Sigmoid colon (tissue), 7 donors: Measurements from ENCODE around the gene TSEN34. TPM values are rescaled to one million over a fixed set of nuclear protein-coding genes. Genes with fewer than 3 reads are reported as not detected.
"Not testable (repeated sequence)": the region's sequence is repeated elsewhere in the genome, so short reads cannot be mapped to it uniquely, and the experiment has no call there.

Experiments used
- DNase-seq: peaks from one replicate; pipeline ENCODE4 v3.0.0-alpha.2; 2019
- H3K27ac ChIP-seq, 4 donors: fragments of 200-600 bp; sonication (generic); one replicate each; pipeline ENCODE4 v1.5.1; 2016 to 2019; ENCODE audit warnings: mild to moderate bottlenecking in 1 of 4
- H3K27me3 ChIP-seq, 3 donors: fragments of 200-600 bp; sonication (generic); one replicate each; pipeline ENCODE4 v1.5.1; 2019; ENCODE audit warnings: mild to moderate bottlenecking in 1 of 3
- H3K36me3 ChIP-seq, 4 donors: fragments of 200-600 bp; sonication (generic); one replicate each; pipeline ENCODE4 v1.5.1; 2016 to 2019
- H3K4me1 ChIP-seq, 4 donors: fragments of 200-600 bp; sonication (generic); one replicate each; pipeline ENCODE4 v1.5.1; 2017 to 2019
- H3K4me3 ChIP-seq, 4 donors: fragments of 200-600 bp; sonication (generic); one replicate each; pipeline ENCODE4 v1.5.1; 2017 to 2019; ENCODE audit warnings: mild to moderate bottlenecking in 2 of 4, moderate library complexity in 1 of 4
- H3K9me3 ChIP-seq, 4 donors: fragments of 200-600 bp in 3 of 4; sonication (generic) in 3 of 4; one replicate each; pipeline versions ENCODE4 v1.5.1 to v1.6.1; 2013 to 2019
- EP300 ChIP-seq, 4 donors: sonication (generic); formaldehyde crosslinking; IDR thresholded peaks; one replicate each; pipeline ENCODE4 v1.6.1; 2017; ENCODE audit warnings: antibody characterized with exemption in 4 of 4
- POLR2A ChIP-seq, 2 donors: fragments of 450-650 bp; IDR thresholded peaks; one replicate each; pipeline ENCODE4 v1.6.1; 2016; ENCODE audit warnings: antibody characterized with exemption in 2 of 2, mild to moderate bottlenecking in 2 of 2, moderate library complexity in 2 of 2
- POLR2AphosphoS5 ChIP-seq, 4 donors: sonication (generic); formaldehyde crosslinking; IDR thresholded peaks; one replicate each; pipeline ENCODE4 v1.6.1; 2017; ENCODE audit warnings: antibody characterized with exemption in 4 of 4
- WGBS, 2 donors: extraction: QIAGEN DNeasy Blood & Tissue Kit; methylation state at CpG; one replicate each; pipeline ENCODE4 v1.1.7; 2013; 5-methylcytosine and 5-hydroxymethylcytosine counted together
- intact Hi-C: fragments of 100-400 bp; cut with DNase I; formaldehyde crosslinking; loops from one replicate; pipeline ENCODE4 v1.15.1; 2023
- polyA plus RNA-seq, 3 donors: library from polyadenylated mRNA; stranded (reverse); fragments of 200-250 nt; gene quantifications; one replicate each; pipeline ENCODE4 v1.2.3, GENCODE V29; 2013
- total RNA-seq, 4 donors: library from RNA; depleted of rRNA; stranded (reverse); fragments of >200 nt; gene quantifications; one replicate each; pipeline ENCODE4 v1.1.0, GENCODE V29; 2016
- TF ChIP-seq, protein P1 (sequence below), 4 experiments: fragments of 450-650 bp in 3 of 4; fragments of 200-600 bp in 1 of 4; IDR thresholded peaks; one replicate each; pipeline ENCODE4 v1.5.1; 2016 to 2019; ENCODE audit warnings: antibody characterized with exemption in 4 of 4, mild to moderate bottlenecking in 3 of 4, moderate library complexity in 2 of 4
- donor health status: healthy with polysubstance abuse.
- donor health status: Bipolar disorder and iron deficiency.
- donor health status: healthy.

The TSEN34 gene
- total and polyA plus RNA-seq, 7 donors: 41.5 to 80.9 (median 52.5) TPM

DNA sequence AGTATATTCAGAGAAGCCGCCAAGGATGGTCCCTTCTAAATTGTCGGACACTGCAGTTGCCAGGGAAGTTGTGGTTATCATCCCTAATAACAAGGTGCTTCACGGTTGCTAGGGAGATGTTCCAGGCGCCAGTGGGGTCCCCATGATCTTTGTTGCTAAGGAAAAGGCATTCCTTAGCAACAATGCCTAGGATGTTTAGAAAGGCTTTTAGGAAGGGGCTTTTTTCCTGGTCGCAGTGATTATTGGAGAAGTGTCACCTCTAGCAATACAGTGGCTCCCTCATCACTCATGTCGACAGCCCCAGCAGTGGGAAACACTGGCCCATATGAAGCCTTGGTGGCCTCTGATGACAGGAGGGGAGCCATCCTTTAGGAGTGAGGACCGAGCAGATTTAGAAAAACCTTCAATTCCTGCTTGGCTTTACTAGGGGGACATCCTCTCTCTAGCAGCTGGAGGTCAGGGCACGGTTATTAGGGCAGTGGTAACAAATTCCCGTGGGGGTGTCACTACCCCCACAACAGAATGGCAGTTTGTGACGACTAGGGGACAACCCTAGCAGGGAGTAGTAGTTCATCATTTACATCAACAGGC lies 11.8 kb upstream of the TSEN34 start:
- WGBS, 2 donors: 85 to 87% methylated on average over 10 of the region's 10 CpGs
- Histone ChIP-seq H3K4me3 (no peak overlapping the region), H3K36me3 (peaks cover 0 to 33% (median 9%) of the 10 kb centered on the region in 4 donors), H3K4me1 (no peaks in the 10 kb centered on the region), H3K27ac (no peak overlapping the region), H3K9me3 (no peaks in the 10 kb centered on the region), H3K27me3 (peaks cover 0 to 2% (median 0%) of the 10 kb centered on the region in 3 donors)
- DNase-seq: no peak
- TF ChIP-seq, protein P1, sequence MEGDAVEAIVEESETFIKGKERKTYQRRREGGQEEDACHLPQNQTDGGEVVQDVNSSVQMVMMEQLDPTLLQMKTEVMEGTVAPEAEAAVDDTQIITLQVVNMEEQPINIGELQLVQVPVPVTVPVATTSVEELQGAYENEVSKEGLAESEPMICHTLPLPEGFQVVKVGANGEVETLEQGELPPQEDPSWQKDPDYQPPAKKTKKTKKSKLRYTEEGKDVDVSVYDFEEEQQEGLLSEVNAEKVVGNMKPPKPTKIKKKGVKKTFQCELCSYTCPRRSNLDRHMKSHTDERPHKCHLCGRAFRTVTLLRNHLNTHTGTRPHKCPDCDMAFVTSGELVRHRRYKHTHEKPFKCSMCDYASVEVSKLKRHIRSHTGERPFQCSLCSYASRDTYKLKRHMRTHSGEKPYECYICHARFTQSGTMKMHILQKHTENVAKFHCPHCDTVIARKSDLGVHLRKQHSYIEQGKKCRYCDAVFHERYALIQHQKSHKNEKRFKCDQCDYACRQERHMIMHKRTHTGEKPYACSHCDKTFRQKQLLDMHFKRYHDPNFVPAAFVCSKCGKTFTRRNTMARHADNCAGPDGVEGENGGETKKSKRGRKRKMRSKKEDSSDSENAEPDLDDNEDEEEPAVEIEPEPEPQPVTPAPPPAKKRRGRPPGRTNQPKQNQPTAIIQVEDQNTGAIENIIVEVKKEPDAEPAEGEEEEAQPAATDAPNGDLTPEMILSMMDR (IDR thresholded peaks at IDR 0.05): no peak
- TF ChIP-seq EP300 (IDR thresholded peaks at IDR 0.05) (no peak), POLR2A (IDR thresholded peaks at IDR 0.05) (no peak), POLR2AphosphoS5 (IDR thresholded peaks at IDR 0.05) (no peak)
- intact Hi-C loops: no loop called here

DNA sequence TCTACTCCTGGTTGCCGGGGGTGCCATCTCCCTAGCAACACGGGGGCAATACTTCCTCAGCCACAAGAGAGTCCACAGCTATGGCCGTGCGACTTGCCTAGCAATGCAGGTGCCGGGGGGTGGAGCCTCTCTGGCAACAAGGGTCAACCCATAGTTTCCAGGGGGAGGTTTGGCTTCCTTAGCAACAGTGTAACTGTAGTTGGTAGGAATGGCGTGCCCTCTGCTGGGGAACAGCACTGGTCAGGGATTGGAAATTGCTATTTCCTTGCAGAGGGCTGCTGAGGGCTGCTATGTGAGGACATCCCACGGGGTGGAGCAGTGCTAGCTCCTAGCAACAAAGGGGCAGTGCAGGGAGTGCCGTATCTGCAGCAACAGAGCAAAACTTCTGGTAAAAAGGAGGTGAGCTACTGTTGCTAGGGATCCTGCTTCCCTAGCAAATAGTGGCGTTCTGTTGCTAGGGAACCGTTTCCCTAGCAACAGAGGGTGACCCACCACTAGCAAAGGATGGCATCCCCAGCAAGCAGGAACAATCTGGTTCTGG lies 11.1 kb upstream of the TSEN34 start:
- H3K9me3 ChIP-seq: no peaks in the 10 kb centered on the region
- H3K4me3 ChIP-seq: no peak overlapping the region
- intact Hi-C loops: no loop called here
- H3K4me1 ChIP-seq: no peaks in the 10 kb centered on the region
- H3K36me3 ChIP-seq: peaks cover 0 to 33% (median 9%) of the 10 kb centered on the region in 4 donors
- H3K27me3 ChIP-seq: no peaks in the 10 kb centered on the region
- DNase-seq: no peak
- H3K27ac ChIP-seq: no peak overlapping the region
- WGBS, 2 donors: 20 to 50% methylated on average over 10 of the region's 10 CpGs
- TF ChIP-seq POLR2A (IDR thresholded peaks at IDR 0.05): no peak
- TF ChIP-seq, protein P1 (IDR thresholded peaks at IDR 0.05): no peak
- TF ChIP-seq POLR2AphosphoS5 (IDR thresholded peaks at IDR 0.05): no peak
- no peak for TF ChIP-seq EP300 (IDR thresholded peaks at IDR 0.05)

DNA sequence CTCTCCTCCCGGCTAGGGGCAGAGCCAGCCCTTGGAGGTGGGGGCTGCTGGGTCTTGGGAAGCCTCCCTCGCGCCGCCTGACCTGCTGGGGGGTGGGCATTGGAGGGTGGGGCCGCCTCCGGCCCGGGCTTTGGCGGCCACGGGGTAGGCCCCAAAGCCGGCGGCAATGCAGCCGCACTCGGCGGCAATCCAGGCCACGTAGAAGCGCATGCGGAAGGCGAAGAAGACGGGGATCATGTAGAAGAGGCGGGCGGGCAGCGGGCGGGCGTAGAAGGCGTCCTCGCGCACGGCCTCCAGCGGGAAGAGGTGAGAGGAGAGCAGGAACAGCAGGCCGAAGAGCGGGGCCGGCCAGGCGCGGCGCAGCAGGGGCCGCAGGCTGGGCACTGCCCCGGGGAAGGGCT lies 10.4 kb upstream of the TSEN34 start:
- Histone ChIP-seq H3K36me3 (peaks cover 0 to 33% (median 9%) of the 10 kb centered on the region in 4 donors), H3K27ac (no peak overlapping the region), H3K4me3 (no peak overlapping the region), H3K27me3 (no peaks in the 10 kb centered on the region), H3K9me3 (no peaks in the 10 kb centered on the region), H3K4me1 (no peaks in the 10 kb centered on the region)
- no peak for TF ChIP-seq POLR2AphosphoS5 (IDR thresholded peaks at IDR 0.05)
- TF ChIP-seq, protein P1 (IDR thresholded peaks at IDR 0.05): no peak
- no peak for TF ChIP-seq POLR2A (IDR thresholded peaks at IDR 0.05)
- no peak for TF ChIP-seq EP300 (IDR thresholded peaks at IDR 0.05)
- intact Hi-C loops: no loop called here
- 95 to 96% methylated on average over 37 of the region's 37 CpGs for WGBS, 2 donors
- no peak for DNase-seq

DNA sequence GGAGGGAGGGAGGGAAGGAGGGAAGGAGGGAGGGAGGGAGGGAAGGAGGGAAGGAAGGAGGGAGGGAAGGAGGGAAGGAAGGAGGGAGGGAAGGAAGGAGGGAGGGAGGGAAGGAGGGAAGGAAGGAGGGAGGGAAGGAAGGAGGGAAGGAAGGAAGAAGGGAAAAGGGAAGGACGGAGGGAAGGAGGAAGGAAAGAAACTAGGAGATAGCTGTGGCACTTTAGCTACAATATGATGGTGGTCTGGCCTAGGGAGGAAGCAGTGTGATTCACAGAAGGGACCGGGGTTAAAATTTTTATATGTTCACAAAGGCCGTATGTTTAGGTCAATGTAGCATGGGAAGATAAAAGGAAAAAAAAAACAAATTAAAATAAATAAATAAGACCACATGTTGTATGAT lies 9.2 kb upstream of the TSEN34 start:
- peaks cover 0 to 42% (median 9%) of the 10 kb centered on the region in 4 donors for H3K36me3 ChIP-seq
- H3K27me3 ChIP-seq, H3K9me3 ChIP-seq, H3K4me3 ChIP-seq, H3K4me1 ChIP-seq, DNase-seq, intact Hi-C loops, H3K27ac ChIP-seq: not testable (repeated sequence)
- WGBS, 2 donors: 88 to 92% methylated on average over 3 of the region's 3 CpGs

DNA sequence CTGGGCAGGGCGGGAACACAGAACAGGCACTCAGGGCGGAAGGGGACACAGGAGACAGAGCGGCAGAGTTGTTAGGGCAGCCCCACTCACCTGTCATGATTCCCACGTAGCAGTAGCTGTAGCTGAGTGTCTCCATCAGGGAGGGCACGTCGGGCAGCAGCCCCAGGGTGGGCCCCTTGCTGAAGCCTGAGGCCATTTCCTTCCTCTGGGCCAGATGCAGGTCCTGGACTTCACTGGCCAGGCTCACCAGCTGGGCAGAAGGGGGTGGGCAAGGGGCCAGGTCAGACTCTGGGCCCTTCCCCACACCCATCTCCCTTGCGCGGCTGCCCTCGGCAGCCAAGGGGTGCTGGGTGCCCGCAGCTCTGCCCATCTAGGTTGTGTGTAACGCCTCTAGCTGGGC lies 7.7 kb upstream of the TSEN34 start:
- H3K27ac ChIP-seq: no peak overlapping the region
- H3K4me3 ChIP-seq: no peak overlapping the region
- DNase-seq: no peak
- WGBS, 2 donors: 93 to 94% methylated on average over 11 of the region's 11 CpGs
- intact Hi-C loops: no loop called here
- peaks cover 0 to 44% (median 8%) of the 10 kb centered on the region in 4 donors for H3K36me3 ChIP-seq
- no peaks in the 10 kb centered on the region for H3K9me3 ChIP-seq
- H3K4me1 ChIP-seq: peaks cover 0 to 8% (median 5%) of the 10 kb centered on the region in 4 donors
- H3K27me3 ChIP-seq: no peaks in the 10 kb centered on the region
- TF ChIP-seq POLR2A (IDR thresholded peaks at IDR 0.05) (no peak), EP300 (IDR thresholded peaks at IDR 0.05) (no peak), POLR2AphosphoS5 (IDR thresholded peaks at IDR 0.05) (no peak)
- TF ChIP-seq, protein P1 (IDR thresholded peaks at IDR 0.05): no peak
